ENCODE data around the gene KCNK2. TPM values are rescaled to one million over a fixed set of nuclear protein-coding genes. Genes with fewer than 3 reads are reported as not detected.

The KCNK2 gene, protein sequence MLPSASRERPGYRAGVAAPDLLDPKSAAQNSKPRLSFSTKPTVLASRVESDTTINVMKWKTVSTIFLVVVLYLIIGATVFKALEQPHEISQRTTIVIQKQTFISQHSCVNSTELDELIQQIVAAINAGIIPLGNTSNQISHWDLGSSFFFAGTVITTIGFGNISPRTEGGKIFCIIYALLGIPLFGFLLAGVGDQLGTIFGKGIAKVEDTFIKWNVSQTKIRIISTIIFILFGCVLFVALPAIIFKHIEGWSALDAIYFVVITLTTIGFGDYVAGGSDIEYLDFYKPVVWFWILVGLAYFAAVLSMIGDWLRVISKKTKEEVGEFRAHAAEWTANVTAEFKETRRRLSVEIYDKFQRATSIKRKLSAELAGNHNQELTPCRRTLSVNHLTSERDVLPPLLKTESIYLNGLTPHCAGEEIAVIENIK
- under 1 TPM in 3 of 6 experiments, not detected in 3; 0.06 to 0.31 (median 0.12) TPM for total RNA-seq
- long read RNA-seq = 0 reads

DNA sequence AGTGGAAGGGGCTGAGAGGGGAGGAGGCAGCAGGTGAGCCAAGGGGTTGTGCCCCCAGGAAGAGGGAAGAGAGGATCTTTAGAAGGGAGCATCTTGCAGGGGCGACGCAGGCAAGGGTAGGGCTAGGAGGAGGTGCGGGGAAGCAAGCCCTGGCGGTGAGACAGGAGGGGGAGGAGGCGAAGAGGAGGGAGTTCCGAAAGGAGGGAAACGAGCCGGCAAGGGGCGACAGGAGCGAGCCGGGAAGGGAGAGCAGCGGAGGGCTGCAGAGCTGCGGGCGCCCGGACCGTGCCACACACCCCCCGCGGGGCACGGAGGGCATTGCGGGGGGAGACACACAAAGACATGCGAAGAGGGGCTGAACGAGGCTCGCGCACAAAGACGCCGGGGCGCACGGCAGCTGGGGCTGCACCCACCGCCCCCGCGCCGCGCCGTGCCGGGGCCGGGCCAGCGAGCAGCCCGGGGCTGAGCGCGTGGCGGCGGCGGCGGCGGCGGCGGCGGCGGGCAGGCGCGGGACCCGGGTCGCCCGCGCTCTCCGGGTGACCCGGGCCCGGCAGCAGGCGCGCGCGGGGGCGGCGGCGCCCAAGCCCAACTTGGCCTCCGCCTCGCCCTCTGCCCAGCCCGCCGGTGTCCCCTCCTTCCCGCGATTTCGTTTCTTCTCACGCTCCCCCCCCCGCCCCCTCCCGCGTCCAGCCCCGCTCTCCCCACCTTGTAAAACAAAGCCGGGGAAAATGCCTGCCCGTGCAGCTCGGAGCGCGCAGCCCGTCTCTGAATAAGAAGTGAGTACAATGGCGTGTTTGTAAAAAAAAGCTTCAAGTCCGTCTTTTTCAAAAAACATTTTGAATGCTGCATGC is at the start of gene KCNK2:
Gene KCNK2 (plus strand): TSS at position 206 of the 851 bp plus-strand sequence. CDS start 649 bp downstream, outside the sequence.
- WGBS (ENCODE audit: insufficient coverage, low coverage, low lambda C conversion rate, missing lambda C conversion rate) = 3% methylated on average over 27 of the region's 85 CpGs
- DNase-seq (peak in 1 of 3 donors; percentile 16), ATAC-seq (peak in 1 of 4 donors; percentile 30)
- no peak within 1 kb of the TSS for H3K27ac ChIP-seq
- peaks cover 0 to 7% (median 0%) of the 10 kb centered on the region in 4 donors for H3K4me1 ChIP-seq
- intact Hi-C loops (cut with DNase I) = no loop called here
- H3K27me3 ChIP-seq = peaks cover 0 to 14% of the 10 kb centered on the region in 2 donors
- no peak for TF ChIP-seq POLR2A (IDR thresholded peaks at IDR 0.05)
- TF ChIP-seq, protein P1, sequence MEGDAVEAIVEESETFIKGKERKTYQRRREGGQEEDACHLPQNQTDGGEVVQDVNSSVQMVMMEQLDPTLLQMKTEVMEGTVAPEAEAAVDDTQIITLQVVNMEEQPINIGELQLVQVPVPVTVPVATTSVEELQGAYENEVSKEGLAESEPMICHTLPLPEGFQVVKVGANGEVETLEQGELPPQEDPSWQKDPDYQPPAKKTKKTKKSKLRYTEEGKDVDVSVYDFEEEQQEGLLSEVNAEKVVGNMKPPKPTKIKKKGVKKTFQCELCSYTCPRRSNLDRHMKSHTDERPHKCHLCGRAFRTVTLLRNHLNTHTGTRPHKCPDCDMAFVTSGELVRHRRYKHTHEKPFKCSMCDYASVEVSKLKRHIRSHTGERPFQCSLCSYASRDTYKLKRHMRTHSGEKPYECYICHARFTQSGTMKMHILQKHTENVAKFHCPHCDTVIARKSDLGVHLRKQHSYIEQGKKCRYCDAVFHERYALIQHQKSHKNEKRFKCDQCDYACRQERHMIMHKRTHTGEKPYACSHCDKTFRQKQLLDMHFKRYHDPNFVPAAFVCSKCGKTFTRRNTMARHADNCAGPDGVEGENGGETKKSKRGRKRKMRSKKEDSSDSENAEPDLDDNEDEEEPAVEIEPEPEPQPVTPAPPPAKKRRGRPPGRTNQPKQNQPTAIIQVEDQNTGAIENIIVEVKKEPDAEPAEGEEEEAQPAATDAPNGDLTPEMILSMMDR (IDR thresholded peaks at IDR 0.05) = no peak
- peak within 1 kb of the TSS in 1 of 3 donors; percentile 31 for H3K4me3 ChIP-seq
- H3K36me3 ChIP-seq = no peaks in the 10 kb centered on the region
- H3K9me3 ChIP-seq = no peaks in the 10 kb centered on the region

DNA sequence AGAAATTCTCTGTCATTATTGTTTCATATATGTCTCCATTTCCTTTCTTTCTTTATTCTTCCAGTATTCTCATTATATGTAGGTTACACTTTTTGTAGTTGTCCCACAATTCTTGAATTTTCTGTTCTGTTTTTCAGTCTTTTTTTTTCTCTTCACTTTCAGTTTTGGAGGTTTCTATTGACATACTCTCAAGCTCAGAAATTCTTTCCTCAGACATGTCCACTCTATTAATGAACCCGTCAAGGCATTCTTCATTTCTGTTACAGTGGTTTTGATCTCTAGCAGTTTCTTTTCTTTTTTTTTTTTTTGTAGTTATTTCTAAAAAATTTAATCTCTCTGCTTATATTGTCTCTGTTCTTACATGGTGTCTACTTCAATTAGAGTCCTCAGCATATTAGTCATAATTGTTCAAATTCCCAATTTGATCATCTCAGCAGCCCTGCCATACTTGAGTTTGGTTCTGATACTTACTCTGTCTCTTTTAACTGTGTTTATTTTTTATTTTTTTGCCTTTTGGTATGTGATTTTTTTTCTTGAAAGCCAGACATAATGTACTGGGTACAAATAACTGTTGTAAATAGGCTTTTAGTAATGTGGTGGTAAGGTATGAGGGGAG is 49.5 kb upstream of the KCNK2 start:
- ATAC-seq (no peak), DNase-seq (no peak)
- Histone ChIP-seq H3K27me3 (no peaks in the 10 kb centered on the region), H3K9me3 (no peaks in the 10 kb centered on the region), H3K27ac (no peak overlapping the region), H3K4me3 (no peak overlapping the region), H3K36me3 (no peaks in the 10 kb centered on the region), H3K4me1 (no peaks in the 10 kb centered on the region)
- TF ChIP-seq, protein P1 (IDR thresholded peaks at IDR 0.05) = no peak
- no peak for TF ChIP-seq POLR2A (IDR thresholded peaks at IDR 0.05)
- WGBS (ENCODE audit: insufficient coverage, low coverage, low lambda C conversion rate, missing lambda C conversion rate) = 71% methylated on average over 1 of the region's 1 CpG
- intact Hi-C loops (cut with DNase I) = no loop called here

DNA sequence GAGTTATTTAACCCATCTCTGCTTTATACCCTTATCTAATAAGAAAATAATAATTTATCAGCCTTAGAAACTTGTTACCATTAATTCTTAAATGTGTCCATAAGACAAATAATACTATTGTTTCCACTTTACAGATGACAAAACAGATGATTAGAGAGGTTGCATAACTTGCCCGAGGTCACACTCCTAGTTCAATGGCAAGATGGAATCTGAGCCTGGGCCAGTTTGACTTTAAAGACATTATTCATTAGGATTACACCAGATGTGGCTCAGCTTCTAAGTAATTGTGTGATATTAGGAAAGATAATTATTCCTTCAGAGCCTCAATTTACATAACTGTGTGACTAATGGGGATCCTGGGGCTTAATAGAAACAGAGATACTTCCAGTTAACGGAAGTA is 42.3 kb upstream of the KCNK2 start:
- no peak for ATAC-seq
- 31% methylated on average over 2 of the region's 2 CpGs for WGBS (ENCODE audit: insufficient coverage, low coverage, low lambda C conversion rate, missing lambda C conversion rate)
- Histone ChIP-seq H3K27ac (no peak overlapping the region), H3K27me3 (no peaks in the 10 kb centered on the region), H3K9me3 (no peaks in the 10 kb centered on the region), H3K4me1 (no peaks in the 10 kb centered on the region), H3K4me3 (no peak overlapping the region), H3K36me3 (no peaks in the 10 kb centered on the region)
- TF ChIP-seq, protein P1 (IDR thresholded peaks at IDR 0.05) = no peak
- intact Hi-C loops (cut with DNase I) = no loop called here
- DNase-seq = no peak

DNA sequence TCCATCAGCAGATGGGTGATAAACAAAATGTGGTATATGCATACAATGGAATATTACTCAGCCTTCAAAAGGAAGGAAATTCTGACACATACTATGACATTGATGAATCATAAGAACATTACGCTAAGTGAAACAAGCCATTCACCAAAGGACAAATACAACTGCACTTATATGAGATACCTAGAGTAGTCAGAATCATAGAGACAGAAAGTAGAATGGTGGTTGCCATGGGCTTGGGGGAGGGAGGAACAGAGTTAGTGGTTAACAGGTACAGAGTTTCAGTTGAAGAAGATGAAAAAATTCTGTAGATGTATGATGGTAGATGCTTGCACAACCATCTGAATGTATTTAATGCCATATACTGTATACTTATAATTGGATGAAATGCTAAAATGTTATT is 39.1 kb upstream of the KCNK2 start:
- intact Hi-C loops (cut with DNase I) = no loop called here
- TF ChIP-seq, protein P1 (IDR thresholded peaks at IDR 0.05) = no peak
- no peak for TF ChIP-seq POLR2A (IDR thresholded peaks at IDR 0.05)
- H3K36me3 ChIP-seq = no peaks in the 10 kb centered on the region
- H3K27ac ChIP-seq = no peak overlapping the region
- H3K9me3 ChIP-seq = no peaks in the 10 kb centered on the region
- no peaks in the 10 kb centered on the region for H3K4me1 ChIP-seq
- no peak for DNase-seq
- WGBS (ENCODE audit: insufficient coverage, low coverage, low lambda C conversion rate, missing lambda C conversion rate) = 75% methylated on average over 1 of the region's 1 CpG
- H3K4me3 ChIP-seq = no peak overlapping the region
- no peaks in the 10 kb centered on the region for H3K27me3 ChIP-seq
- ATAC-seq = no peak
